Motor neuron (in vitro differentiated cells): Measurements from ENCODE around the gene LY6G6F. TPM values are rescaled to one million over a fixed set of nuclear protein-coding genes. Genes with fewer than 3 reads are reported as not detected.
"Not testable (repeated sequence)": the region's sequence is repeated elsewhere in the genome, so short reads cannot be mapped to it uniquely, and the experiment has no call there.

Source experiments
- ATAC-seq, 8 experiments: fragments of 200-7000 bp; cut with Tn5 transposase; replicated peaks in 6 of 8; 2 replicates each; pipeline ENCODE4 v1.8.0; 2021; ENCODE audit warnings: mild to moderate bottlenecking in 8 of 8, moderate library complexity in 8 of 8
- H3K27ac ChIP-seq, 2 donors: fragments of 250-450 bp; sonication (Bioruptor Pico); 2 replicates each; pipeline ENCODE4 v1.9.0; 2021; ENCODE audit warnings: antibody characterized with exemption in 2 of 2, mild to moderate bottlenecking in 2 of 2, moderate library complexity in 1 of 2
- H3K4me1 ChIP-seq, 2 donors: fragments of 250-450 bp; sonication (Bioruptor Pico); replicated peaks in 1 of 2; 2 replicates each; pipeline ENCODE4 v1.6.1; 2021; ENCODE audit warnings: antibody characterized with exemption in 2 of 2, mild to moderate bottlenecking in 2 of 2, moderate library complexity in 1 of 2
- H3K4me3 ChIP-seq, 5 donors: fragments of 250-450 bp; sonication (Bioruptor Pico); 2 replicates each; pipeline ENCODE4 v1.9.0; 2021; ENCODE audit warnings: antibody characterized with exemption in 5 of 5, mild to moderate bottlenecking in 5 of 5, moderate library complexity in 4 of 5
- WGBS, 10 experiments: fragments of 450-650 bp; shearing (Covaris generic); methylation state at CpG; one replicate each; pipeline ENCODE4 v1.0.0; 2022; 5-methylcytosine and 5-hydroxymethylcytosine counted together
- in situ Hi-C, 9 experiments: fragments of 400-800 bp; cut with MboI; loops; one replicate each; pipeline ENCODE4 v1.15.0; 2021; ENCODE audit warnings: low sequenced_read_pairs in 9 of 9, low pct_unique_long_range_greater_than_20kb in 2 of 9; ENCODE audit not compliant: unreplicated experiment in 9 of 9
- total RNA-seq, 8 experiments: library from RNA; unstranded; fragments of 300-600 nt; gene quantifications; 2 replicates each; pipeline versions ENCODE4 v1.2.3 to v1.2.4, GENCODE V29; 2022

LY6G6F gene
- total RNA-seq, 8 experiments from 2014 or later: not detected

DNA sequence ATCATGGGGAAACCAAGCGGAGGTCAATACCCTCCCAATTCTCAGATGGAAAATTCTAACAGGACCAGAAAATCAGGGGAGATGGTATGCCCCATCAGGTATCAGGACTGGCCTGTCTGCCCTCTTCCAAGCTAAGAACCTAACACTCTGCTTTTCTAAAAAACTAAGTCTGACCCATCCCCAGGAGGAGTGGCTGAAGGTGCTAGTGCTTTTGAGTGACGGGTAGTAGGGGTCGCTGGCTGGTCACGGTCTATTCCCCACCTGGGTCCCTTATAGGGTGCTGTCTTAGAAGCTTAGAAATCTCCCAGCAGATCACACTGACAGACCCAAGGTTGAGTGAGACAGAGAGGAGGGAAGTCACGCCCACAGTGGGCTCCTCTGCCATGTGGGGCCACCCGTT lies 13.1 kb upstream of the LY6G6F start:
- Histone ChIP-seq H3K27ac (no peak overlapping the region), H3K4me3 (no peak overlapping the region), H3K4me1 (no peaks in the 10 kb centered on the region)
- ATAC-seq: no peak
- in situ Hi-C loops: loop anchor here in 1 of 9 experiments (25.0 kb wide), 1 partner anchor 269 kb away; the partner anchor contains the start of genes DXO, NELFE and SKIC2
- WGBS, 10 experiments: 82 to 100% (median 92%) methylated on average over 1 to 3 of the region's 6 CpGs; no CpG with 5 or more reads in 4 of the 10 experiments

DNA sequence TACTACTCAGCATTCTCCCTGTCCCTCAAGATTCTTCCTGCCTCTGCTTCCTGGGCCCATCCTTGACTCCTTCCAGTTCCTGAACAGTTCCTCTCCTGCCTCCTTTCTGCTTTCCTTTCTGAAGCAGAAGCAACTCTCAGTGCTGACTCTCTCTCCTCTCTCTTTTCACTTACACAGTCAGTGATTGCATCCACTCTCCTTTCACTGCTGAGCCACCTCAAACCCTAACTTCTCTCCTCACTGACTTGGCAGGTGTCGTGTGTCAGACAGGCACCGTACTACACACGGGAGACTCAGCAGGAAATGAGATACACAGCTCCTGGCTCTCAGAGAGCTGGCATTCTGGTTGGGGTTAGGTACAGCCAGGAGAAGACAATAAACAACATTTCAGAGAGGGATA lies 9.1 kb upstream of the LY6G6F start:
- Histone ChIP-seq H3K4me1 (peaks cover 10% of the 10 kb centered on the region in 2 donors), H3K4me3 (no peak overlapping the region), H3K27ac (no peak overlapping the region)
- in situ Hi-C loops: loop anchor here in 1 of 9 experiments (25.0 kb wide), 1 partner anchor 265 kb away; the partner anchor contains the start of genes DXO, NELFE and SKIC2
- 20 to 100% (median 73%) methylated on average over 1 to 3 of the region's 3 CpGs; no CpG with 5 or more reads in 5 of the 10 experiments for WGBS, 10 experiments
- ATAC-seq: no peak

DNA sequence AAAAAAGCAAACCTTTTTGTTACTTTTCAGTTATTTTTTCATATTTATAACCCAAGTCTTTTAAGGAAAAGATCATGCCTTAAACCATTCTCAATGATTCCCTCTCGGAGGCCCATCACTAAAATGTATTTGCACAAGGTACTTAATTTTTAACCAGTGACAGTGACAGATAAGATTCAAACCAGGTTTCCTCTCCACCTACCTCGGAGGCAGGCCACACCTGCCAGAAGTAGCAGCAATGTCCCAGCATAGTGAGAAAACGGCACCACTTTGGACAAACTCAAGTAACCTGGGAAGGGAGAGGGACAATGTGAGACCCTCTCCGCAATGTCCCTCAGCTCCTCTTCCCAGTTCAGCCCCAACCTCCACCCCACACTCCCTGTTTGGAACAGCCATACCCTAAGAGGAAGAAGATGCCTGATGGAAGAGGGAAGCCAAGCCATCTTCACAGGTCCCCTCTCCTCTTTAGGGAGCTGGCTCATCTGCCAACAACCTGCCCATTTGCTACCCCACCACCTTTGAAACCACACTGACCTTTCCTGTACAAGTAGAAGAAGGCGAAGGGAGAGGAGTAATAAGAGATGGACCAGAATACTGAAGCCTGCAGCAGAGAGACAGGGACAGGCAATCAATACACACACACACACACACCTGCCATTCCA lies 5.8 kb upstream of the LY6G6F start:
- no peak for ATAC-seq
- Histone ChIP-seq H3K4me1 (peaks cover 10% of the 10 kb centered on the region in 2 donors), H3K4me3 (no peak overlapping the region), H3K27ac (no peak overlapping the region)
- WGBS, 10 experiments: 81 to 100% (median 93%) methylated on average over 1 to 4 of the region's 5 CpGs; no CpG with 5 or more reads in 3 of the 10 experiments
- in situ Hi-C loops: no loop called here

DNA sequence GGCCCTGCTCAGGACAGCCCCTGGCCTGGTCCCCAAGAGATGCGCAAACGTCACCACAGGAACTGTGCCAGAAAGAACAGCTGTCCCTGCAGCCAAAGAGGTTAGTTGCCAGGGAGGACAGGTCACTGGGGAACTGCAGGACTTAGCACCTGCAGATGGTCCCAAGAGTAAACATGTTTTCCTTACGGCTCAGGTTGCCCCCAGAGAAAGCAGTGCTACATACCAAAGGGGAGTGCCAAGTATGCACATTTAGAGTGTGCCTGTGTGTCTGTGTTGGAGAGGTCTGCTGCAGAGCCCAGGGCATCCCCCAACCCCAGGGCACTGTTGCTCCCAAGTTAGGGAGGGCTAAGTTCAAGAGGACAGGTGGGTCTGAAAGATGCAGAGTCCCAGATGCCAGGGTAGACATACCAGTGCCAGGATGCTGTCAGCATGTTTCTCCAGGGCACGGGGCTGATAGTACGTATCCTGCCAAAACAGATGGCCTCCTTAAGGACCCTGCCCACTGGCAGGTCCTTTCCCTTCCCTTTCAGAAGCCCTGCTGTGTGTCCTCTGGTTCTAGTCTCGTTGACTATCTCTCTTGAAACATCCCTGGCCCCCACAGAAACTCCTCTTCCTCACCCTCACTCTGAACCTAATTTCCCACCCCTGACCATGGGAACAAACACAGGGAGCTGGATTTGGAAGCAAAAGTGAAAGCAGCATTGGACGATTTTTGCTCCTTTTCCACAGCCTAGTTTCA lies 4.8 kb upstream of the LY6G6F start:
- peak overlapping the region in 1 of 2 donors; percentile 95 for H3K27ac ChIP-seq
- WGBS, 10 experiments: 0 to 56% (median 10%) methylated on average over 1 to 6 of the region's 7 CpGs
- H3K4me1 ChIP-seq: peaks cover 10% of the 10 kb centered on the region in 2 donors
- in situ Hi-C loops: no loop called here
- ATAC-seq: peak in 4 of 8 experiments; percentile 3 to 31 (median 4)
- peak overlapping the region; percentile 67 to 93 (median 85) for H3K4me3 ChIP-seq

DNA sequence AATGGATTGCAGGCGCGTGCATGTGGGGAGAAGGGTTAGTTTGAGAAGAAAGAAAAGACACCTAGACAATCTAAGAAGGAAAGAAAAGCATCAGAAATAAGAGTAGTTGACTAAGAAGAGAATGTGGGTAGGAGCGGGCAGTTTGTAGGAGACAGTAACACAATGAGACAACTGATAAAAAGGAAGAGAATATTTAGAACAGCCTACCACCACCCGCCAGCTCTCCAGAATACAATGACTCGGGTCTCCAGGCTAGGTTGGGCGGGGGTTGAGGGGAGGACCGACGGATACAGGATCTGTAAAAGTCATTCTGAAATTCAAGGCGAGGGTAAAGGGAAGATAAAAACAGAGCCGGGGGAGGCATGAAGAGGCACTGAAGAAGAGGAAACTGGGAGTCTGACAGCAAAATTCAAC lies 4.3 kb upstream of the LY6G6F start:
- ATAC-seq: peak; percentile 2 to 18 (median 6)
- WGBS, 10 experiments: 0 to 7% (median 0%) methylated on average over 4 to 10 of the region's 10 CpGs
- H3K4me3 ChIP-seq: peak overlapping the region; percentile 67 to 93 (median 85)
- H3K4me1 ChIP-seq: peaks cover 10% of the 10 kb centered on the region in 2 donors
- H3K27ac ChIP-seq: peak overlapping the region; percentile 92 to 95
- in situ Hi-C loops: no loop called here

DNA sequence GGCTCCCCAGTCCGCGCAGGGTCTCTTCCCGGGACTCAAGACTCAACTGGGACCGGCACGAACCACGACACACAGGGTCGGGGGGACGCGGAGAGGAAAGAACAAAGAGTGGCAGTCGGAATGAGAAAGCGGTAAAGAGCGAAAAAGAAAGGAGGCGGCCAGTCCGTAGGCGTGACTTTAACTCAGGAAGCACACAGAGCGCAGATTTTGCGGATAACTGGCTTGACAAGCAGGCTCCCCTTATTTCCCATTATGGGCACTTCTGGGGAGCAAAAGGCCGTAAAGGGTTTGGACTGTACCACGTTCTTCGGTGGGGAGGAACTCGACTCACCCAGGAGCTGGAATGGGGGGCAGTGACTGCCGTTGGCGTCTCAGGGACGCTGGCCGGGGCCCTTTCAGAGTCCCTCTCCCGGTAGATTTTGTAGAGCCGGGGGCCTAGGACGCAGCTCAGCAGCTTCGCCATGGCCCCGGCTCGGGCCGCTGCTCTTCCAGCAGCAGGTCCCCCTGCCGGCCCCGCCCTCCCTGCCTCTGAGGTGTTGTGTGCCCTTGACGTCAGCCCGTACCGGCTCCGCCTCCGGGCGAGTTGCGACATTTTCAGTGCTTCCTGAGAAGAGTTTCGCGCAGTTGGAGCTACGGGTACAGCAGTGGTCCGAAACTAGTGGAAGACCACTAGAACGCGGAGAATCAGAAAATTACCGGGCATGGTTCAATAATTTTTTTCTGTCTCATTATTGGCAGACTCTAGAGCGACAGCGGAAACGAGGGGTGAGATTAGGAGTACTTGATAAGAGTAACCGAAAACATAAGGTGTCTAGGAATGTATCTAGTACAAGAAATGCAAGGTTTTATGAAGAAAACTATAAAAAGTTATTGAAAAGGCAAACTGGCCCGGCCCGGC lies 3.6 kb upstream of the LY6G6F start, which contains the start of gene ABHD16A:
TSS of gene ABHD16A (minus strand) at position 506 of the 898 bp plus-strand sequence. CDS start at position 463, 43 bp downstream.
- Histone ChIP-seq H3K4me3 (peak within 1 kb of the TSS; percentile 67 to 93 (median 85)), H3K4me1 (peaks cover 10% of the 10 kb centered on the region in 2 donors), H3K27ac (peak within 1 kb of the TSS; percentile 92 to 95)
- 0 to 7% (median 2%) methylated on average over 3 to 37 of the region's 54 CpGs for WGBS, 10 experiments
- peak; percentile 94 to 98 (median 96) for ATAC-seq
- in situ Hi-C loops: no loop called here

DNA sequence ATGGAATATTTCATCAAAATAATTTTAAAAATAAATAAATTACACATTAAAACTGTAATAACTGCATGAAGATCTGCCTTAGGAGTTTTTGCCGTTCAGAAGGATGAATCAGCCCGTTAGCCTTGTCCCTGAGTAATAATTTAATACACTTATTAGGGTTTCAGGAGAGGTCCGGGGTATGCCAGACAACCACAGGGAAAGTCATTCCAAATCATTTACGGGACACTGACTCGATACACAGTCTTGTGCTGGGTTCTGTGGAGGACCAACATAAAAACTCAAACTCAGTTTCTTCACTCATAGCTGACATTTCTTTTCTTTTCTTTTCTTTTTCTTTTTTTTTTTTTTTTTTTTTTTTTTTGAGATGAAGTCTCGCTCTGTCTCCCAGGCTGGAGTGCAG lies 735 bp upstream of the LY6G6F start:
- Histone ChIP-seq H3K4me1 (peaks cover 8 to 10% of the 10 kb centered on the region in 2 donors), H3K4me3 (no peak overlapping the region), H3K27ac (no peak overlapping the region)
- in situ Hi-C loops: no loop called here
- ATAC-seq: no peak
- 37 to 100% (median 89%) methylated on average over 3 to 6 of the region's 6 CpGs; no CpG with 5 or more reads in 1 of the 10 experiments for whole genome bisulfite sequencing, 10 experiments

DNA sequence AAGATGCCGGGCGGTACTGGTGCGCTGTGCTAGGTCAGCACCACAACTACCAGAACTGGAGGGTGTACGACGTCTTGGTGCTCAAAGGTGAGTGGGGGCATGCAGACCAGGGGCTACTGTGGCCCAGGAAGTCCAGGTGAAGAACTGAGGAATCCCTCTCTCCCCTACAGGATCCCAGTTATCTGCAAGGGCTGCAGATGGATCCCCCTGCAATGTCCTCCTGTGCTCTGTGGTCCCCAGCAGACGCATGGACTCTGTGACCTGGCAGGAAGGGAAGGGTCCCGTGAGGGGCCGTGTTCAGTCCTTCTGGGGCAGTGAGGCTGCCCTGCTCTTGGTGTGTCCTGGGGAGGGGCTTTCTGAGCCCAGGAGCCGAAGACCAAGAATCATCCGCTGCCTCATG lies 1.0 kb downstream of the LY6G6F start:
- H3K4me1 ChIP-seq: no peaks in the 10 kb centered on the region
- no peak overlapping the region for H3K27ac ChIP-seq
- H3K4me3 ChIP-seq: no peak overlapping the region
- ATAC-seq: no peak
- WGBS, 10 experiments: 68 to 83% methylated on average over 2 to 6 of the region's 10 CpGs; no CpG with 5 or more reads in 8 of the 10 experiments
- in situ Hi-C loops: no loop called here

DNA sequence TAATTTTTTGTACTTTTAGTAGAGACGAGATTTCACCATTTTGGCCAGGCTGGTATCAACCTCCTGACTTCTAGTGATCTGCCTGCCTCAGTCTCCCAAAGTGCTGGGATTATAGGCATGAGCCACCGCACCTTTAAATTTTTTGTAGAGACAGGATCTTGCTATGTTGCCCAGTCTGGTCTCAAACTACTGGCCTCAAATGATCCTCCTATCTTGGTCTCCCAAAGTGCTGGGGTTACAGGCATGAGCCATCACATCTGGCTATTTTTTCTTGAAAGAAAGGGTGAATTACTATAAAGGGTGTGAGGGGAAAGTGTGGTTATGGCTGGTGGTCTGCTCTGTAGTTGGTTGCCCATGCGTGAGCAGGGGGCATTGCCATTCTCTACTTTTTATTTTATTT lies 1.6 kb downstream of the LY6G6F start:
- no peak for ATAC-seq
- WGBS, 10 experiments: 33 to 100% (median 80%) methylated on average over 1 to 3 of the region's 3 CpGs; no CpG with 5 or more reads in 3 of the 10 experiments
- in situ Hi-C loops: no loop called here

DNA sequence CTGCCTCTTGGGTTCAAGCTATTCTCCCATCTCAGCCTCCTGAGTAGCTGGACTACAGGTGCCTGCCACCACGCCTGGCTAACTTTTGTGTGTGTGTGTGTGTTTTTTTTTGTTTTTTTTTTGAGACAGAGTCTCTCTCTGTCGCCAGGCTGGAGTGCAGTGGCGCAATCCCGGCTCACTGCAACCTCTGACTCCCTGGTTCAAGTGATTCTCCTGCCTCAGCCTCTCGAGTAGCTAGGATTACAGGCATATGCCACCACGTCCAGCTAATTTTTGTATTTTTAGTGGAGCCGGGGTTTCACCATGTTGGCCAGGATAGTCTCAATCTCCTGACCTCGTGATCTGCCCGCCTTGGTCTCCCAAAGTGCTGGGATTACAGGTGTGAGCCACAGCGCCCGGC lies 2.5 kb downstream of the LY6G6F start:
- ATAC-seq, H3K27ac ChIP-seq, in situ Hi-C loops, H3K4me3 ChIP-seq, H3K4me1 ChIP-seq: not testable (repeated sequence)
- WGBS, 10 experiments: 67 to 100% (median 90%) methylated on average over 3 to 6 of the region's 11 CpGs; no CpG with 5 or more reads in 6 of the 10 experiments

More for the DNA sequence above, 1.6 kb downstream of the LY6G6F start:
- no peaks in the 10 kb centered on the region for H3K4me1 ChIP-seq
- H3K4me3 ChIP-seq: no peak overlapping the region
- no peak overlapping the region for H3K27ac ChIP-seq

DNA sequence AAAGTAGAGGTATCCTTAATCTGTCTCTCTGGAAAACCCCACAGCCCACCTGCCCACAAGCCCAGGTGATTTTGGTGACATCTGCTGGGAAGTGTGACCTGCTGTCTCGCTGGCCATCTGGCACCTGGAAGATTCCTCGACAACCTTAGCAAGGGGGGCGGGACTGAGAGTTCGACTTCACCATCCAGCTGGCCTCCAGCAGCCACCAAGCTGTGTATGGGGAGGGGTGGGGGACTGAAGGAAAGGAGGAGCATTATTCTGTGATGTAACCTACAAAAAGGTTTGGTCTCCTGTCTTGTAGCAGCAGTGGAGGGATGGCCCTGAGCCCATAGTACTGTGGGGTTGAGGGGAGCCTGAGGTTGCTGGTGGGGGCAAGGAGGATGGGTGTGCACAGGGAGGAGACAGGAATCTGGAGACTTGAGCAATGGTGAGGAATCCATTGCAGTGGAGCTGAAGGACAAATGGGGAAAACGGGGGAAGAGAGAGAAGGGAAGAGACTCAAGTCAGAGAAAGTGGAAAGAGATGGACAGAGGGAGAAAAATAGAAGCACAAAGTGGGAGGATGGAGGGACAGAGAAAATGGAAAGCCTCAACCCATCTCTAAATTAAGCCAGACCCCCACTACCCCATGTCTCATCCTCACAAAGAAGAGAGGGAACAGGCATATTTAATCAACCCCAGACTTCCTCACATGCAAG lies 4.0 kb downstream of the LY6G6F start:
- 0 to 71% (median 50%) methylated on average over 1 to 3 of the region's 5 CpGs; no CpG with 5 or more reads in 5 of the 10 experiments for WGBS, 10 experiments
- Histone ChIP-seq H3K4me1 (peaks cover 9 to 12% of the 10 kb centered on the region in 2 donors), H3K27ac (no peak overlapping the region), H3K4me3 (no peak overlapping the region)
- no peak for ATAC-seq
- in situ Hi-C loops: no loop called here

DNA sequence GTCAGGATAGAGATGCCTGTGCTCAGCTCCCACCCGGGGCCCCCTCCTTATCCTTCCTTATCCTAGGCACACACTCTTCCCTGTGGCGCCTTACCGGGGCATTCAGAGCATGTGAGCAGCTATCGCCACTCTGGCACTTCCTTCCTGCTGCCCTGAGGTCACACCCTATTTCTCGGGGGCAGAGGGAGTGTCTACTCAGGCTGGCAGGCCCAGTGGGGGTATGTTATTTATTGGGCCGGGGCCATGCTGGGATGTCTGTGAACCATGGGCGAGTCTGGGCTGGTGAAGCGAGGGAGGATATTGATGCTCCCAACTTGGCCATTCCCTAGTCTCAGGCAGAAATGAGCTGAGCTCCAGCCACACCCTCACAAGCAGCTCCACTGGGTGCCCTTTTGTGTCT lies 4.6 kb downstream of the LY6G6F start:
- in situ Hi-C loops: no loop called here
- 53 to 87% (median 68%) methylated on average over 3 to 4 of the region's 8 CpGs; no CpG with 5 or more reads in 7 of the 10 experiments for WGBS, 10 experiments
- ATAC-seq: no peak
- Histone ChIP-seq H3K27ac (no peak overlapping the region), H3K4me1 (peaks cover 9 to 12% of the 10 kb centered on the region in 2 donors), H3K4me3 (no peak overlapping the region)
